GM21786 (cell line): ENCODE data around the gene PROM1.

Experiments
- ATAC-seq: cut with Tn5 transposase; IDR thresholded peaks from one replicate; pipeline ENCODE4 v1.9.1; 2021; ENCODE audit not compliant: unreplicated experiment

Gene PROM1

GRCh38 chr4:16083241-16084191, at the start of gene PROM1:
Gene PROM1 (minus strand): TSS chr4:16084023. CDS start chr4:16075906, 8,117 bp downstream.
- ATAC-seq: no peak

- ATAC-seq: no peak
Measured at GRCh38 chr4:16133406-16133805, 49.6 kb upstream of the PROM1 start.

- no peak for ATAC-seq
Measured at GRCh38 chr4:16131293-16131692, 47.5 kb upstream of the PROM1 start.

- no peak for ATAC-seq
Measured at GRCh38 chr4:16129336-16129735, 45.5 kb upstream of the PROM1 start.

- ATAC-seq: no peak
Measured at GRCh38 chr4:16126714-16127113, 42.9 kb upstream of the PROM1 start.

GRCh38 chr4:16125571-16126445, 42.0 kb upstream of the PROM1 start:
- ATAC-seq: no peak

GRCh38 chr4:16124232-16124631, 40.4 kb upstream of the PROM1 start:
- ATAC-seq: no peak

GRCh38 chr4:16123356-16124084, 39.7 kb upstream of the PROM1 start:
- ATAC-seq: no peak

GRCh38 chr4:16122784-16123183, 39.0 kb upstream of the PROM1 start:
- no peak for ATAC-seq

GRCh38 chr4:16122308-16122711, 38.5 kb upstream of the PROM1 start:
- no peak for ATAC-seq

GRCh38 chr4:16120720-16121119, 36.9 kb upstream of the PROM1 start:
- no peak for ATAC-seq

GRCh38 chr4:16119981-16120380, 36.2 kb upstream of the PROM1 start:
- ATAC-seq: no peak

GRCh38 chr4:16118090-16118489, 34.3 kb upstream of the PROM1 start:
- no peak for ATAC-seq

GRCh38 chr4:16117164-16117563, 33.3 kb upstream of the PROM1 start:
- ATAC-seq: no peak

GRCh38 chr4:16116493-16116990, 32.7 kb upstream of the PROM1 start:
- ATAC-seq: no peak

- no peak for ATAC-seq
Measured at GRCh38 chr4:16116019-16116418, 32.2 kb upstream of the PROM1 start.

GRCh38 chr4:16114546-16114945, 30.7 kb upstream of the PROM1 start:
- no peak for ATAC-seq

GRCh38 chr4:16113741-16114140, 29.9 kb upstream of the PROM1 start:
- no peak for ATAC-seq

- ATAC-seq: no peak
Measured at GRCh38 chr4:16111533-16111932, 27.7 kb upstream of the PROM1 start.

- no peak for ATAC-seq
Measured at GRCh38 chr4:16110661-16111290, 27.0 kb upstream of the PROM1 start.
